GM13977 (cell line): Measurements from ENCODE around the gene PTPRG.

Experiments
- DNase-seq: peaks from one replicate; pipeline ENCODE4 v3.0.0; 2012; ENCODE audit warnings: low spot score
- in situ Hi-C: fragments of 300-500 bp; cut with MboI; formaldehyde crosslinking; loops from one replicate; pipeline ENCODE4 v1.12.0; 2022; ENCODE audit warnings: low sequenced_read_pairs, low pct_unique_long_range_greater_than_20kb, mixed read lengths, inconsistent platforms; ENCODE audit not compliant: unreplicated experiment
- TF ChIP-seq, protein P1 (sequence below): IDR thresholded peaks from 2 replicates; pipeline ENCODE4 v1.5.1; 2012; ENCODE audit warnings: mild to moderate bottlenecking, control low read depth; ENCODE audit not compliant: insufficient read depth; ENCODE audit errors: extremely low read depth, missing control alignments

The PTPRG gene

GRCh38 chr3:61686228-61686648 lies 124.9 kb downstream of the PTPRG start:
- TF ChIP-seq, protein P1, sequence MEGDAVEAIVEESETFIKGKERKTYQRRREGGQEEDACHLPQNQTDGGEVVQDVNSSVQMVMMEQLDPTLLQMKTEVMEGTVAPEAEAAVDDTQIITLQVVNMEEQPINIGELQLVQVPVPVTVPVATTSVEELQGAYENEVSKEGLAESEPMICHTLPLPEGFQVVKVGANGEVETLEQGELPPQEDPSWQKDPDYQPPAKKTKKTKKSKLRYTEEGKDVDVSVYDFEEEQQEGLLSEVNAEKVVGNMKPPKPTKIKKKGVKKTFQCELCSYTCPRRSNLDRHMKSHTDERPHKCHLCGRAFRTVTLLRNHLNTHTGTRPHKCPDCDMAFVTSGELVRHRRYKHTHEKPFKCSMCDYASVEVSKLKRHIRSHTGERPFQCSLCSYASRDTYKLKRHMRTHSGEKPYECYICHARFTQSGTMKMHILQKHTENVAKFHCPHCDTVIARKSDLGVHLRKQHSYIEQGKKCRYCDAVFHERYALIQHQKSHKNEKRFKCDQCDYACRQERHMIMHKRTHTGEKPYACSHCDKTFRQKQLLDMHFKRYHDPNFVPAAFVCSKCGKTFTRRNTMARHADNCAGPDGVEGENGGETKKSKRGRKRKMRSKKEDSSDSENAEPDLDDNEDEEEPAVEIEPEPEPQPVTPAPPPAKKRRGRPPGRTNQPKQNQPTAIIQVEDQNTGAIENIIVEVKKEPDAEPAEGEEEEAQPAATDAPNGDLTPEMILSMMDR, result no peak
- no peak for DNase-seq
- in situ Hi-C loops, result no loop called here

DNA sequence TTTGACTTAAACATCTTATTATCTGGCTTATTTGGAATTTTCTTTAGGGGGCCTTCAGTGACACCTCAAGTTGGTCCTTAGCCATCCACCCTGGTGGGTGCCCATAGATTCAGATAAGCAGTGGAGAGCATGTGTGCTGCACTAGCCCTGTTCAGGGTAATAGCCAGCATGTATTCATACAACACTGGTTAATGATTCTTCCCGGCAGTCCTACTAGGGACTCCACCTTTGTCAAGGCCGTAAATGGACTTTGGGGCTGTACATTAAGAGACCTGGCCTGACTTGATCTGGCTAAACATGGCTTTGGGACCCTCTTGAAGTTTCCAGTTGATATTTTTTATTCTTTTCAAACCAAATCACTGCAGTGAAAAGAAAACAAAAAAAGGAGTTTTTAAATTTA lies 125.8 kb downstream of the PTPRG start:
- in situ Hi-C loops, result no loop called here
- TF ChIP-seq, protein P1, result no peak
- DNase-seq, result no peak

DNA sequence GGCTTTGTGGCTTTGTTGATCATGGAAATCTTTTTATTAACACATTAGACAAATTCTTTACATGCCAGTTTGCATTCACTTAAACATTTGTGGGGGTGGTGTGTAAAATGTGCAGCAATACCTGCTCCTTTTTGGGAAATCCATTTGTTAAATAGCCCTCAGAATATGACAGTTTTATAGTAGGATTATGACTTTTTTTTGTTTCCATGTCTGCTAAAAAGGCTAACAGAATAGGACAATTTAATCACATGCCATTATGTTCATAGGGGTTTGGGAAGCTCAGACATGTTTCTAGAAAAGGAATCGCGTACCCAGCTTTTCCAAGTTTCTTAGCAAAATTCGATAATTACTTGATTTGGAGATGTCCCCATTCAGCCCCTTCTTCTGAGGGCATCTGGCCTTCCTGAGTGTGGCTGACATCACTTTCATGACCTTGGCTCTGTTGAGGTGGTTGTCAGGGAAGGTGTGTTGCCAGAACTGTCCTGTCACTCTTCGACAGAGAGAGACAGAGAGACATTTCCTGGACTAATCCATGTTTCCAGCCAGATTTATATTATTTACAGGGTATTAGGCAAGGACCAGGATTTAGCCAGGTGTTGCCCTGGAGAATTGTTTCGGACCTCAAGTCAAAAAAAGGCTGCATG lies 126.4 kb downstream of the PTPRG start:
- TF ChIP-seq, protein P1, result no peak
- no peak for DNase-seq
- in situ Hi-C loops, result no loop called here

GRCh38 chr3:61688307-61688984 lies 127.1 kb downstream of the PTPRG start:
- DNase-seq, result no peak
- TF ChIP-seq, protein P1, result no peak
- in situ Hi-C loops, result no loop called here

GRCh38 chr3:61690016-61690415 lies 128.6 kb downstream of the PTPRG start:
- TF ChIP-seq, protein P1, result no peak
- no peak for DNase-seq
- in situ Hi-C loops, result no loop called here

- in situ Hi-C loops, result no loop called here
- no peak for DNase-seq
- TF ChIP-seq, protein P1, result no peak
Measured at GRCh38 chr3:61691466-61691865, 130.1 kb downstream of the PTPRG start.
